GM21423 (cell line): ENCODE data around the gene OR2A25.

Experiments
- ATAC-seq: cut with Tn5 transposase; IDR thresholded peaks from one replicate; pipeline ENCODE4 v1.9.1; 2021; ENCODE audit warnings: mild to moderate bottlenecking, moderate library complexity; ENCODE audit not compliant: unreplicated experiment

OR2A25 gene

DNA sequence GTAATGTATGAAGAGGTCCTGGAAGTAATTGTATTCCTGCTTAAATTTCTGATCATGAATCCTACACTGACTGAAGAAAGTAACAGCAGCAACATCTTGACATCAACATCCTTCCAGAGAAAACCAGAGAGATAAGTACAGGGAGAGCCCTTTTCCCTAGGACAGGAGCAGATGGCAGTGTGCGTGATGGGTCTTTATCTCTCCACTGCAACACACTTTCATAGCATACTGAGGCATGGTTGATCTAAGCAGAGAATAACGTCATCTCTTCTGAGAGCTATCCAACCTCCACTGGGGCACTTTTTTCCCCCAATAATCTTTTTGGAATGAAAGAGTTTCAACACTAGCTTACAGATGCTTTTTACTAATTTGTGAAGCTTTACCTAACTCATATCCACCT is 342 bp downstream of the OR2A25 start:
- ATAC-seq: no peak

DNA sequence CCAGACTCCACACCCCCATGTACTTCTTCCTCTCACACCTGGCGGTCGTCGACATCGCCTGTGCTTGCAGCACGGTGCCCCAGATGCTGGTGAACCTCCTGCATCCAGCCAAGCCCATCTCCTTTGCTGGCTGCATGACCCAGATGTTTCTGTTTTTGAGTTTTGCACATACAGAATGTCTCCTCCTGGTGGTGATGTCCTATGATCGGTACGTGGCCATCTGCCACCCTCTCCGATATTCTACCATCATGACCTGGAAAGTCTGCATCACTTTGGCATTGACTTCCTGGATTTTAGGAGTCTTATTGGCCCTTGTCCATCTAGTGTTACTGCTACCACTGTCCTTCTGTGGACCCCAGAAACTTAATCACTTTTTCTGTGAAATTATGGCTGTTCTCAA is 4.8 kb downstream of the OR2A25 start:
- no peak for ATAC-seq

DNA sequence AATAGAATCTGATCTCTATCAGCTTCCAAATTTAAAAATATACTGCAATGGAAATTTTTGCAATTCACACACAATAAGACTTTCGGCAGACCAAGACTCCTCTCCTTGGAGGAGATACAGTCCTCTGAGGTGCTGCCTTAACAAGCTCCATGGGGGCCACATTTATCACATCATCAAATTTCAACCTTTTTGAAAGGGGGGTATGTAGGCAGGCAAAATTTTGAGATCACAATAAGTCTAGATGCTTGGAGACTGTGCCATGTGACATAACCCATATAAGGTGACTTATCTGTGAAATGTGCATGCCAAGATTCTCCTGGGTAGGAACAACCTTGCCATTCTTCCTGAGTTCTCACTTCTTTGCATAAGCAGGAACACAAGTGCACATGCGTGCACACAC is 16.4 kb downstream of the OR2A25 start, which contains the start of gene OR2A12:
TSS of gene OR2A12 (plus strand) at position 301 of the 400 bp plus-strand sequence. CDS start 8,830 bp downstream, outside the sequence.
- ATAC-seq: no peak

DNA sequence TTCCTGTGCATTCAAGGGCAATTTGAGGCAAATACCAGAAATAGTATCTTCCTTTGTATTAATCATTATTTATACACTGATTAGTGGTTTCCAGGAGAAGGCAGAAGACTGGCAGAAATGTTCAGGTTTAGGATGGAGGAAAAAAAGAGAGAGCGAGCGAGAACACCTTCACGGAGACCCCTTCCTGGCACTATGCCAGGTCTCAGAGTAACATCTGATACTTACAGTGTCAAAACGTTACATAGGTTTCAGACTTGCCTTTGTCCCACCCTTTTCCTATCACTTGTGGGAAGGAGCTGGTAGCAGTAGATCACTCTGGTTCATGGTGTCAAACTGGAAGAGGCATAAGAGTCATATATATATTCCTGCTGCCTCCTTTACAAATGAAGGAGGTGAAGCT is 17.1 kb downstream of the OR2A25 start:
- ATAC-seq: no peak

DNA sequence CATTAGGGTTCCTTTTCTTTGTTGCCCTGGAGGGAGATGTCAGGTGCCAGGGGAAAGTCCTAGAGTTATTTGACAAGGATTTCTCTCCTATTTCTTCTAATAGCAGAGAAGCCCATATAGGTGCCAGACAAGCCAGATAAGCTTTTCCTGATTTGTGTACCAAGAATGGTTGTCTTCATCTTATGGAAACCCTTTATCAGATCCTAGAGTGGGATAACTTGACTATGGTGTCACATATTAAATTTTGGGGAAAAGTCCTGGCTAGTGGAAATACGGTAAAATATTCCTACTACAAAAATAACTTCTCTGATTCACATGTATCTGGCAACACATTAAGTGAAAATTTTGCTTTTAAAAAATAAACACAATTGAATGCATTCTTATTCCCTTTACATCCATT is 17.6 kb downstream of the OR2A25 start:
- ATAC-seq: no peak

DNA sequence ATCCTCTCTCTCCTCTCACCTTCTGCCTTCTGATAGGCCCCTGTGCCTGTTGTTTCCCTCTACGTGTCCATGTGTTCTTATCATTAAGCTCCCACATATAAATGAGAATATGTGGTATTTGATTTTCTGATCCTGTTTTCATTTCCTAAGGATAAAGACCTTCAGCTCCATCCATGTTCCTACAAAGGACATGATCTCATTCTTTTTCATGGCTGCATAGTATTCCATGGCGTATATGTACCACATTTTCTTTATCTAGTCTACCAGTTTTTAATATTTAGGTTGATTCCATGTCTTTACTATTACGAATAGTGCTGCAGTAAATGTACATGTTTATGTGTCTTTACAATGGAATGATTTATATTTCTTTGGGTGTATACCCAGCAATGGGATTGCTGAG is 21.1 kb downstream of the OR2A25 start:
- no peak for ATAC-seq

DNA sequence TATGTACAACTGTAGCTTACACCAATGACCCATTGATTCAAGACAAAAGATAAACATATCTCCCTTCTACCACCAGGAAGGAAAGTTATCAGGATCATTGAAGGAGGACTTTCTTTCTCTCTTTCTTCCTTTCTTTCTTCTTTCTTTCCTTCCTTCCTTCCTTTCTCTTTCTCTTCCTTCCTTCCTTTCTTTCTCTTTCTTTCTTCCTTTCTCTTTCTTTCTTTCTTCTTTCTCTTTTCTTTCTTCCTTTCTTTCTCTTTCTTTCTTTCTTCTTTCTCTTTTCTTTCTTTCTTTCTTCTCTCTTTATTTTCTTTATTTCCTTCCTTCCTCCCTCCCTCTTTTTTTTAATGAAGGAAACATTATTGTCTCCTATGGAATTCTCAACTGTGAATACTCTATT is 29.2 kb downstream of the OR2A25 start:
- no peak for ATAC-seq

DNA sequence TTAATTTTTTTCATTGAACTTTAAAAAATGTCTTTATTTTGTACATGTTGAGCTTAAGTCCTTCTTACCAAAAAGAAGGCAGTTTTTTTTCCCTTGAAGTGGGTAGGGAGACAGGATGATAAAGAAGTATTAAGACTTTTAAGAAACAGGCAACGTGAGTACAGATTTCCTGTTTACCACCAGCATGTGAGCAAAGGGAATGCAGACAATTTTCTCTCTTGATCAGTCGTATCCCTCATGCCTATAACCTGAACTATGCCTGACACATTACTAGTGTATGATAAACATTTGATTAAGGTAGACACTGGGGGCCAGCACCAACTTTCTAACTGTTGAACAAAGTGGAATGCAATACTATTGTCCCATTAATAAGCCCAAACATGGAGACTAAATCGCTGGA is 31.0 kb downstream of the OR2A25 start:
- no peak for ATAC-seq

DNA sequence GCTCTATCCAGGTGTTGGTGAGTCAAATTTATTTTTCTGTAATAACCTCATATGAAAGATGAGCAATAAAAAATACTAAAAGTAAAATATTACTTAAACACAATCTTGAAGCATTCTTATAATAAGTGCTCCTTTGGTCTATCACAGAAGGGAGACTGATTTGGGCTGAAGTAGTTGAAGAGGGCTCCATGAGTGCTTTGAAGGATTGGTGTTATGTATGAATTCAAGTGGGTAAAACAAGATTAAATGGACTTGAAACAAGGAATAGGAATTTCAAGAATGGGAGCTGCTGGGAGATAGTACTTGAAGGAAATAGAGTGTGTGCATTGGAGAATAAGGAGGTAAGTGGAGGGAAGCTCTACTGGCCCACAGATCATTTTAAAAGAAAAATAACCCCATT is 32.4 kb downstream of the OR2A25 start:
- ATAC-seq: no peak

DNA sequence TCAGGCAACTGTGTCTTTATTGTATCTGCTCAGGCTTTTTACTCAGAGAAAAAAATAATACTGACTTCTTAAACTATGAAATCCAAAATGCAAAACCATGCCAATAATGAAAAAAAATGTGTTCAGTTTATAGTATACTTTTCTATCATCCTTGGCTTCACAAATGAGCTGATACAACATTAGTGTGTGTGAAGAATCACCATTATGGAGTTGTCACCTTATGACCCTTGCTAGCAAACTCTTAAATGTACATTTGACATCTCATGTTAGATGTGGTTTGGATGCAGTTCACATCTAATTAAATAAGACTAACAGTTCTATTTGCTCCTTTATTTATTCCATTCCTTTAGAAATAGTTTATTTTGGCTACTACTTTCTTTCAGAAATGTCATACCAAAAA is 35.6 kb downstream of the OR2A25 start:
- no peak for ATAC-seq

DNA sequence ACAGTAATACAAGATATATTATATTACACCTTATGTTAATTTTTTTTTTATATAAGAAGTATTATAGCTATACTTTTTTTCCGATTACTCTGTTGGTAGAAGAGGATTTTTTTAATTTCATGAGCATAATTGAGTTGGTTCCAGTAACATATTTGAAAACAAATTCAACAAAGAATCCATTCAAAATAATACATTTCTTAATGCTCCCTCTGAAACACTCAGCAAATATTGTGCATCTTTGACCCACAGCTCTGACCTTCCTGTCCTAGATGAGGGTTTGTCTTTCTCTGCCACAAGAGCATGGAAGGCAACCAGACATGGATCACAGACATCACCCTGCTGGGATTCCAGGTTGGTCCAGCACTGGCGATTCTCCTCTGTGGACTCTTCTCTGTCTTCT is 39.7 kb downstream of the OR2A25 start, which contains the start of gene OR2A2:
TSS of gene OR2A2 (plus strand) at position 301 of the 400 bp plus-strand sequence. CDS start at position 301, 0 bp downstream.
- no peak for ATAC-seq

DNA sequence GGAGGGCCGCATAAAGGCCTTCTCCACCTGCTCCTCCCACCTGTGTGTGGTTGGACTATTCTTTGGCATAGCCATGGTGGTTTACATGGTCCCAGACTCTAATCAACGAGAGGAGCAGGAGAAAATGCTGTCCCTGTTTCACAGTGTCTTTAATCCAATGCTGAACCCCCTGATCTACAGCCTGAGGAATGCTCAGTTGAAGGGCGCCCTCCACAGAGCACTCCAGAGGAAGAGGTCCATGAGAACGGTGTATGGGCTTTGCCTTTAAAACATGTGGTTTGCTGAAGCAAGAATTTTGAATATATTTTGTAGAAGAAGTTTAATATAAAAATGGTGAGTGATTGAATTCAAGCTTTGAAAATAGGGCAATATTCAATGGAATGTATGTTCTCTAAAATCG is 40.7 kb downstream of the OR2A25 start:
- ATAC-seq: no peak

DNA sequence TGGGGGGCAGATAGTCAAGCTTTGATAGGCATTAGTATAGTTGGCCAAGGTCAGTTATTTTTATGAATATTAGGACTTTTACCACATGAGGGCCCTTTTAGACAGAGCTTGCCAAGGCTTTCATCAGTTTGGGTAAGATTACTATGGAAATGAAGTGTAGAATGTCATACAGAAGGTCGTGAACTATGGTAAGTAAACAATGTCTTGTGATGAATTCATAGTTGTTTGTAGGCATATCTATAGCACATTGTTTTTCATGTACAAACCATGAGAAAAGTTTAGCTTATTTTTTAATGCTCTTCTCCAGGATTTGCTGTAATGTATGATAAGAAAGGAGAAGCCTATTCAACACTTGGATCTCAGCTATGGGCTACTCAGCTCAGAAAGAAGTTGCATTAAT is 44.0 kb downstream of the OR2A25 start:
- ATAC-seq: no peak

DNA sequence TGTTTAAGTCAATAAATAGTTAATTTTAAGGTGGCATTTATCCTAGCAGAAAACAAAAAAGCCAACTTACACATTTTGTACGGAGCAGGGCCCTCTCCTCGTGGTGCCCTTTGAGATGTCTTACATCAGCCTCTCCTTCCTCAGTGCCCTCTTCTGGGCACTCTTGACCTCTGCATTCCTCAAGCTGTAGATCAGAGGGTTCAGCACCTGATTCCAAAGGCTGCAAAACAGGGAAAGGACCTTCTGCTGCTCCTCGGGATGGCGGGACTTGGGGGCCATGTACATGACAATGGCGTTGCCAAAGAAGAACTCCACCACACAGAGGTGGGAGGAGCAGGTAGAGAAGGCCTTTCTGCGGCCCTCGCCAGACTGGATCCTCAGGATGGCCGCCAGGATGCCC is 48.7 kb downstream of the OR2A25 start:
- ATAC-seq: no peak

DNA sequence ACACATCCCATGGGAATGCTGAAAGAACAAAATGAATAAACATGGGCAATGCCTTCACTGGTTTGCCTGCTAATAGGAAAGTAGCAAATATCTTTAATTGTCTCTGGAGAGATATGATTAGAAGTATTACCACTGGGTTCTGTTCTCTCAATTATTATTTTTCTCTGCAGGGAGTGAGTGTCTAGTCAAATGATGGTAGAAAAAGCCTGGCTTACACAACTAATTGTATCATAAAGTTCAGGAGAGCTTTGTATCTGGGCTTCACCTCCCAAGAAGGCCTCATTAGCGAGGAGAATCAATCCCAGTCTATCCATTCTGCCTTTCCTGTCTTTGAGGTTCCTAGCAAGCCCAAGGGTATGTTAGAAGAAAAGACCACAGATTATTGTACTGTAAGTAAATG is 53.3 kb downstream of the OR2A25 start, which contains the start of gene OR2A14:
TSS of gene OR2A14 (plus strand) at position 301 of the 400 bp plus-strand sequence. CDS start 5,937 bp downstream, outside the sequence.
- no peak for ATAC-seq
